Esophagus squamous epithelium (tissue), 4 donors: ENCODE results near the gene TMPRSS15.

Source experiments
- CTCF ChIP-seq, 6 experiments: fragments of 450-650 bp in 4 of 6; fragments of 200-600 bp in 2 of 6; sonication (generic) in 2 of 6; IDR thresholded peaks; one replicate each; pipeline ENCODE4 v1.5.1; 2016 to 2019; ENCODE audit warnings: antibody characterized with exemption in 6 of 6, mild to moderate bottlenecking in 4 of 6, moderate library complexity in 4 of 6
- POLR2A ChIP-seq, 4 donors: fragments of 450-650 bp; IDR thresholded peaks; one replicate each; pipeline ENCODE4 v1.6.1; 2017; ENCODE audit warnings: antibody characterized with exemption in 4 of 4, mild to moderate bottlenecking in 4 of 4, moderate library complexity in 3 of 4

- no peak for TF ChIP-seq CTCF (IDR thresholded peaks at IDR 0.05)
- TF ChIP-seq POLR2A (IDR thresholded peaks at IDR 0.05): no peak
These were observed 127.8 kb downstream of the TMPRSS15 start for GRCh38 chr21:18275781-18276180.
